WTC11 (cell line): Measurements from ENCODE around the gene MAP3K3.

Experiments
- ELF4 ChIP-seq: sonication (generic); formaldehyde crosslinking; IDR thresholded peaks from 2 replicates; pipeline ENCODE4 v1.8.1; 2022; ENCODE audit warnings: low read depth, mild to moderate bottlenecking, moderate library complexity, missing genetic modification reagents
- FOXP1 ChIP-seq: sonication (generic); formaldehyde crosslinking; IDR thresholded peaks from 2 replicates; pipeline ENCODE4 v1.8.0; 2022; ENCODE audit warnings: missing genetic modification reagents, mild to moderate bottlenecking, moderate library complexity, borderline replicate concordance
- JUN ChIP-seq: sonication (generic); formaldehyde crosslinking; IDR thresholded peaks from 2 replicates; pipeline ENCODE4 v1.8.0; 2023; ENCODE audit warnings: mild to moderate bottlenecking, missing genetic modification reagents
- NFYB ChIP-seq: sonication (generic); formaldehyde crosslinking; conservative IDR thresholded peaks from 2 replicates; pipeline ENCODE4 v1.8.0; 2022; ENCODE audit warnings: low read depth, missing genetic modification reagents
- SMAD4 ChIP-seq: sonication (generic); formaldehyde crosslinking; IDR thresholded peaks from 2 replicates; pipeline ENCODE4 v1.8.0; 2022; ENCODE audit warnings: mild to moderate bottlenecking, missing genetic modification reagents
- ZNF138 ChIP-seq: sonication (generic); formaldehyde crosslinking; conservative IDR thresholded peaks from 2 replicates; pipeline ENCODE4 v1.8.1; 2022; ENCODE audit warnings: mild to moderate bottlenecking, moderate library complexity, missing genetic modification reagents
- TF ChIP-seq, protein P1 (sequence below): fragments of 200-600 bp; IDR thresholded peaks from 2 replicates; pipeline ENCODE4 v1.8.0; 2022; ENCODE audit warnings: antibody characterized with exemption
- TF ChIP-seq, protein P2 (sequence below): sonication (generic); formaldehyde crosslinking; IDR thresholded peaks from 2 replicates; pipeline ENCODE4 v1.8.1; 2022; ENCODE audit warnings: mild to moderate bottlenecking, moderate library complexity, missing genetic modification reagents
- TF ChIP-seq, protein P3 (sequence below): sonication (generic); formaldehyde crosslinking; IDR thresholded peaks from 2 replicates; pipeline ENCODE4 v1.8.0; 2022; ENCODE audit warnings: mild to moderate bottlenecking, missing genetic modification reagents
- TF ChIP-seq, protein P4 (sequence below): sonication (generic); formaldehyde crosslinking; IDR thresholded peaks from 2 replicates; pipeline ENCODE4 v1.8.1; 2022; ENCODE audit warnings: missing genetic modification reagents, borderline replicate concordance

DNA sequence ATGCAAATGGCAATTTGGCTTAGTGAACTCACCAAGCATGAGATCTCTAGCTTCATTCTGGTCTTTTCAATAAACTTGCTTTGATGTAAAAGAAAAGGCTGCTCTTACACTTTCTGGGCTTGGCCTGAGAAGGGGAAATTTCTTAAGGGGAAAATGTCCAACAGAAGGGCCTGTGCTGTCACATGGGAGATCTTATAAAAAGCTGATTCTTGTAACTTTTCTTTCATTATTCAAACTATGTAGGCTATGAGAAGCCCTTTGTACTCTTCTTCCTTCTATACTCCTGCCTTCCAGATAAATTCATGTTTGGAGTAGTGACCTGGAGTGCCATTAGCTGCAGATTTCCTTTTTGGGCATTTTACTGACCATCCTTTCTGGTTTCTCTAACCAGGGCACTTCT, 60.8 kb downstream of the MAP3K3 start:
- TF ChIP-seq SMAD4 (no peak), FOXP1 (CRISPR knock-in tag) (no peak), ELF4 (CRISPR knock-in tag) (no peak), JUN (CRISPR knock-in tag) (no peak), NFYB (CRISPR knock-in tag) (no peak), ZNF138 (CRISPR knock-in tag) (no peak)
- TF ChIP-seq, protein P1, sequence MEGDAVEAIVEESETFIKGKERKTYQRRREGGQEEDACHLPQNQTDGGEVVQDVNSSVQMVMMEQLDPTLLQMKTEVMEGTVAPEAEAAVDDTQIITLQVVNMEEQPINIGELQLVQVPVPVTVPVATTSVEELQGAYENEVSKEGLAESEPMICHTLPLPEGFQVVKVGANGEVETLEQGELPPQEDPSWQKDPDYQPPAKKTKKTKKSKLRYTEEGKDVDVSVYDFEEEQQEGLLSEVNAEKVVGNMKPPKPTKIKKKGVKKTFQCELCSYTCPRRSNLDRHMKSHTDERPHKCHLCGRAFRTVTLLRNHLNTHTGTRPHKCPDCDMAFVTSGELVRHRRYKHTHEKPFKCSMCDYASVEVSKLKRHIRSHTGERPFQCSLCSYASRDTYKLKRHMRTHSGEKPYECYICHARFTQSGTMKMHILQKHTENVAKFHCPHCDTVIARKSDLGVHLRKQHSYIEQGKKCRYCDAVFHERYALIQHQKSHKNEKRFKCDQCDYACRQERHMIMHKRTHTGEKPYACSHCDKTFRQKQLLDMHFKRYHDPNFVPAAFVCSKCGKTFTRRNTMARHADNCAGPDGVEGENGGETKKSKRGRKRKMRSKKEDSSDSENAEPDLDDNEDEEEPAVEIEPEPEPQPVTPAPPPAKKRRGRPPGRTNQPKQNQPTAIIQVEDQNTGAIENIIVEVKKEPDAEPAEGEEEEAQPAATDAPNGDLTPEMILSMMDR: no peak
- TF ChIP-seq, protein P2, sequence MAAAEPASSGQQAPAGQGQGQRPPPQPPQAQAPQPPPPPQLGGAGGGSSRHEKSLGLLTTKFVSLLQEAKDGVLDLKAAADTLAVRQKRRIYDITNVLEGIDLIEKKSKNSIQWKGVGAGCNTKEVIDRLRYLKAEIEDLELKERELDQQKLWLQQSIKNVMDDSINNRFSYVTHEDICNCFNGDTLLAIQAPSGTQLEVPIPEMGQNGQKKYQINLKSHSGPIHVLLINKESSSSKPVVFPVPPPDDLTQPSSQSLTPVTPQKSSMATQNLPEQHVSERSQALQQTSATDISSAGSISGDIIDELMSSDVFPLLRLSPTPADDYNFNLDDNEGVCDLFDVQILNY (CRISPR knock-in tag): no peak
- TF ChIP-seq, protein P3, sequence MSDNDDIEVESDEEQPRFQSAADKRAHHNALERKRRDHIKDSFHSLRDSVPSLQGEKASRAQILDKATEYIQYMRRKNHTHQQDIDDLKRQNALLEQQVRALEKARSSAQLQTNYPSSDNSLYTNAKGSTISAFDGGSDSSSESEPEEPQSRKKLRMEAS (CRISPR knock-in tag): no peak
- TF ChIP-seq, protein P4, sequence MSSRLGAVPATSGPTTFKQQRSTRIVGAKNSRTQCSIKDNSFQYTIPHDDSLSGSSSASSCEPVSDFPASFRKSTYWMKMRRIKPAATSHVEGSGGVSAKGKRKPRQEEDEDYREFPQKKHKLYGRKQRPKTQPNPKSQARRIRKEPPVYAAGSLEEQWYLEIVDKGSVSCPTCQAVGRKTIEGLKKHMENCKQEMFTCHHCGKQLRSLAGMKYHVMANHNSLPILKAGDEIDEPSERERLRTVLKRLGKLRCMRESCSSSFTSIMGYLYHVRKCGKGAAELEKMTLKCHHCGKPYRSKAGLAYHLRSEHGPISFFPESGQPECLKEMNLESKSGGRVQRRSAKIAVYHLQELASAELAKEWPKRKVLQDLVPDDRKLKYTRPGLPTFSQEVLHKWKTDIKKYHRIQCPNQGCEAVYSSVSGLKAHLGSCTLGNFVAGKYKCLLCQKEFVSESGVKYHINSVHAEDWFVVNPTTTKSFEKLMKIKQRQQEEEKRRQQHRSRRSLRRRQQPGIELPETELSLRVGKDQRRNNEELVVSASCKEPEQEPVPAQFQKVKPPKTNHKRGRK (CRISPR knock-in tag): no peak
